GM12892 (cell line): ENCODE results near the gene TMEM178B.

Source experiments
- DNase-seq: peaks from one replicate; pipeline ENCODE4 v3.0.0; 2011; ENCODE audit not compliant: insufficient read length
- FAIRE-seq: peaks from 2 replicates; lab custom pipeline; 2011; peaks lifted over from hg19 to GRCh38; lab: Jason Lieb, UNC
- POLR2A ChIP-seq: IDR thresholded peaks from 2 replicates; pipeline ENCODE4 v1.6.1; 2011; ENCODE audit warnings: low read depth, low read length, control low read depth
- POLR2AphosphoS5 ChIP-seq: IDR thresholded peaks from 2 replicates; pipeline ENCODE4 v1.6.1; 2011; ENCODE audit warnings: low read depth, low read length, control low read depth
- TAF1 ChIP-seq: IDR thresholded peaks from 2 replicates; pipeline ENCODE4 v1.6.1; 2011; ENCODE audit warnings: low read depth, mild to moderate bottlenecking, control low read depth, low read length, borderline replicate concordance

The TMEM178B gene

GRCh38 chr7:141427134-141427533 lies 353.3 kb downstream of the TMEM178B start:
- TF ChIP-seq POLR2AphosphoS5 = no peak
- no peak for TF ChIP-seq TAF1
- no peak for TF ChIP-seq POLR2A
- no peak for DNase-seq
- no peak for FAIRE-seq

- DNase-seq = no peak
- no peak for FAIRE-seq
- TF ChIP-seq POLR2A = no peak
- no peak for TF ChIP-seq POLR2AphosphoS5
- TF ChIP-seq TAF1 = no peak
These were observed 356.7 kb downstream of the TMEM178B start for GRCh38 chr7:141430455-141431139.

GRCh38 chr7:141431140-141431479 lies 357.2 kb downstream of the TMEM178B start:
- TF ChIP-seq POLR2A (no peak), POLR2AphosphoS5 (no peak), TAF1 (no peak)
- FAIRE-seq (no peak), DNase-seq (no peak)

- FAIRE-seq = no peak
- DNase-seq = no peak
These were observed 357.8 kb downstream of the TMEM178B start for GRCh38 chr7:141431711-141432110.

GRCh38 chr7:141433698-141434097 lies 359.8 kb downstream of the TMEM178B start:
- no peak for TF ChIP-seq POLR2A
- no peak for TF ChIP-seq TAF1
- no peak for TF ChIP-seq POLR2AphosphoS5
- DNase-seq = no peak
- FAIRE-seq = no peak

More at GRCh38 chr7:141431711-141432110, 357.8 kb downstream of the TMEM178B start:
- TF ChIP-seq TAF1 (no peak), POLR2A (no peak), POLR2AphosphoS5 (no peak)

GRCh38 chr7:141436139-141436538 lies 362.3 kb downstream of the TMEM178B start:
- TF ChIP-seq TAF1 (no peak), POLR2AphosphoS5 (no peak), POLR2A (no peak)
- no peak for FAIRE-seq
- no peak for DNase-seq

GRCh38 chr7:141436575-141437075 lies 362.8 kb downstream of the TMEM178B start:
- DNase-seq = no peak
- TF ChIP-seq TAF1 (no peak), POLR2A (no peak), POLR2AphosphoS5 (no peak)
- no peak for FAIRE-seq

GRCh38 chr7:141439164-141439563 lies 365.3 kb downstream of the TMEM178B start:
- FAIRE-seq = no peak

GRCh38 chr7:141439776-141440175 lies 365.9 kb downstream of the TMEM178B start:
- no peak for FAIRE-seq
- DNase-seq = no peak
- no peak for TF ChIP-seq TAF1
- no peak for TF ChIP-seq POLR2AphosphoS5
- no peak for TF ChIP-seq POLR2A

More at GRCh38 chr7:141439164-141439563, 365.3 kb downstream of the TMEM178B start:
- no peak for DNase-seq
- TF ChIP-seq POLR2AphosphoS5 (no peak), POLR2A (no peak), TAF1 (no peak)

- no peak for FAIRE-seq
- TF ChIP-seq POLR2AphosphoS5 = no peak
- no peak for TF ChIP-seq POLR2A
- no peak for TF ChIP-seq TAF1
- DNase-seq = no peak
These were observed 368.2 kb downstream of the TMEM178B start for GRCh38 chr7:141441837-141442627.

- TF ChIP-seq POLR2A (no peak), TAF1 (no peak), POLR2AphosphoS5 (no peak)
- DNase-seq (no peak), FAIRE-seq (no peak)
These were observed 368.9 kb downstream of the TMEM178B start for GRCh38 chr7:141442781-141443180.

- FAIRE-seq = no peak
- no peak for DNase-seq
- TF ChIP-seq POLR2AphosphoS5 (no peak), POLR2A (no peak), TAF1 (no peak)
These were observed 371.1 kb downstream of the TMEM178B start for GRCh38 chr7:141444961-141445360.
